Activated T-cell treated with anti-CD3 and anti-CD28 coated beads, Interleukin-2, amount 50 U/mL, for 48 hours (primary cell): ENCODE results near the gene ATP8A1.
"Not testable (repeated sequence)": the region's sequence is repeated elsewhere in the genome, so short reads cannot be mapped to it uniquely, and the experiment has no call there.

Experiments
- DNase-seq, 2 experiments: peaks; one replicate each; pipeline ENCODE4 v3.0.0-alpha.2; 2020

Gene ATP8A1

GRCh38 chr4:42497142-42497910 is 159.6 kb downstream of the ATP8A1 start:
- no peak for DNase-seq

- no peak for DNase-seq
Observed at GRCh38 chr4:42492962-42493361, 163.9 kb downstream of the ATP8A1 start.

- no peak for DNase-seq
Observed at GRCh38 chr4:42490015-42490414, 166.9 kb downstream of the ATP8A1 start.

GRCh38 chr4:42489095-42489494 is 167.8 kb downstream of the ATP8A1 start:
- DNase-seq = no peak

- DNase-seq = no peak
Observed at GRCh38 chr4:42488554-42488953, 168.4 kb downstream of the ATP8A1 start.

GRCh38 chr4:42488114-42488513 is 168.8 kb downstream of the ATP8A1 start:
- no peak for DNase-seq

- DNase-seq = no peak
Observed at GRCh38 chr4:42487230-42487629, 169.7 kb downstream of the ATP8A1 start.

GRCh38 chr4:42486156-42486555 is 170.7 kb downstream of the ATP8A1 start:
- not testable (repeated sequence) for DNase-seq

- no peak for DNase-seq
Observed at GRCh38 chr4:42484630-42485029, 172.3 kb downstream of the ATP8A1 start.

GRCh38 chr4:42483426-42484379 is 173.2 kb downstream of the ATP8A1 start:
- DNase-seq = no peak

- no peak for DNase-seq
Observed at GRCh38 chr4:42482516-42483327, 174.2 kb downstream of the ATP8A1 start.

GRCh38 chr4:42480717-42481116 is 176.2 kb downstream of the ATP8A1 start:
- no peak for DNase-seq

- no peak for DNase-seq
Observed at GRCh38 chr4:42480281-42480680, 176.6 kb downstream of the ATP8A1 start.

GRCh38 chr4:42478946-42479345 is 178.0 kb downstream of the ATP8A1 start:
- no peak for DNase-seq

- no peak for DNase-seq
Observed at GRCh38 chr4:42478509-42478908, 178.4 kb downstream of the ATP8A1 start.

GRCh38 chr4:42474406-42474805 is 182.5 kb downstream of the ATP8A1 start:
- no peak for DNase-seq

GRCh38 chr4:42473071-42473684 is 183.7 kb downstream of the ATP8A1 start:
- no peak for DNase-seq

GRCh38 chr4:42471896-42472295 is 185.0 kb downstream of the ATP8A1 start:
- DNase-seq = no peak

GRCh38 chr4:42470023-42470422 is 186.9 kb downstream of the ATP8A1 start:
- DNase-seq = no peak

GRCh38 chr4:42467777-42468176 is 189.1 kb downstream of the ATP8A1 start:
- DNase-seq = not testable (repeated sequence)

- DNase-seq = no peak
Observed at GRCh38 chr4:42466273-42466844, 190.5 kb downstream of the ATP8A1 start.

- no peak for DNase-seq
Observed at GRCh38 chr4:42464550-42465094, 192.3 kb downstream of the ATP8A1 start.
